Measurements from ENCODE around the gene ZNF343. TPM values are rescaled to one million over a fixed set of nuclear protein-coding genes. Genes with fewer than 3 reads are reported as not detected.

Gene ZNF343
- total RNA-seq, 1 donor from 2014 or later: 6.2 TPM

DNA sequence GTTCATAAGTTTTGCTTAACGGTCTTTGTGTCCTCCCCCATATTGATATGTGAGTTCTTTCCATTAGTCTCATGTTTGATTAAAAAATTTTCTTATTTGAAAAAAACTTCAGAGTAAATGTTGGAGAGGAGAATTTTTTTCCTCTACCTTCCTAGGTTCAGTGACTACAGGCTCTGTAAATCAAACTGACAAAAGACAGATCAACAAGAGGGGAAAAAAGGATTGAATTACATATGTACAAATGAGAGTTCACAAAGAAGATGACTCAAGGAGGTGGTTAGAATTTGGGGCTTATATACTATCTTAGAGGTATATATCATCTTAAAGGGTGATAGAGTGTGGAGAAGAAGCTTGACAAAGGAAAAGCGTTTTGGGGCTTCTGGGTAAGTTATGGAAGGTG lies 33.2 kb upstream of the ZNF343 start:
- peaks cover 15% of the 10 kb centered on the region for H3K27me3 ChIP-seq (ENCODE audit: control insufficient read depth, insufficient read depth, low read length)
- no peak overlapping the region for H3K4me3 ChIP-seq (ENCODE audit: low read depth, low read length)
- TF ChIP-seq, protein P1, sequence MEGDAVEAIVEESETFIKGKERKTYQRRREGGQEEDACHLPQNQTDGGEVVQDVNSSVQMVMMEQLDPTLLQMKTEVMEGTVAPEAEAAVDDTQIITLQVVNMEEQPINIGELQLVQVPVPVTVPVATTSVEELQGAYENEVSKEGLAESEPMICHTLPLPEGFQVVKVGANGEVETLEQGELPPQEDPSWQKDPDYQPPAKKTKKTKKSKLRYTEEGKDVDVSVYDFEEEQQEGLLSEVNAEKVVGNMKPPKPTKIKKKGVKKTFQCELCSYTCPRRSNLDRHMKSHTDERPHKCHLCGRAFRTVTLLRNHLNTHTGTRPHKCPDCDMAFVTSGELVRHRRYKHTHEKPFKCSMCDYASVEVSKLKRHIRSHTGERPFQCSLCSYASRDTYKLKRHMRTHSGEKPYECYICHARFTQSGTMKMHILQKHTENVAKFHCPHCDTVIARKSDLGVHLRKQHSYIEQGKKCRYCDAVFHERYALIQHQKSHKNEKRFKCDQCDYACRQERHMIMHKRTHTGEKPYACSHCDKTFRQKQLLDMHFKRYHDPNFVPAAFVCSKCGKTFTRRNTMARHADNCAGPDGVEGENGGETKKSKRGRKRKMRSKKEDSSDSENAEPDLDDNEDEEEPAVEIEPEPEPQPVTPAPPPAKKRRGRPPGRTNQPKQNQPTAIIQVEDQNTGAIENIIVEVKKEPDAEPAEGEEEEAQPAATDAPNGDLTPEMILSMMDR (IDR thresholded peaks at IDR 0.05; ENCODE audit: insufficient read depth, low read length, poor library complexity, severe bottlenecking): no peak
- no peaks in the 10 kb centered on the region for H3K36me3 ChIP-seq (ENCODE audit: control insufficient read depth, insufficient read depth, low read length)
- DNase-seq (ENCODE audit: low read depth): no peak

- peaks cover 32% of the 10 kb centered on the region for H3K27me3 ChIP-seq (ENCODE audit: control insufficient read depth, insufficient read depth, low read length)
- no peaks in the 10 kb centered on the region for H3K36me3 ChIP-seq (ENCODE audit: control insufficient read depth, insufficient read depth, low read length)
- no peak for DNase-seq (ENCODE audit: low read depth)
- no peak overlapping the region for H3K4me3 ChIP-seq (ENCODE audit: low read depth, low read length)
- TF ChIP-seq, protein P1 (IDR thresholded peaks at IDR 0.05; ENCODE audit: insufficient read depth, low read length, poor library complexity, severe bottlenecking): no peak
Measured at GRCh38 chr20:2538931-2539720, 30.4 kb upstream of the ZNF343 start.

GRCh38 chr20:2538356-2538755 lies 29.6 kb upstream of the ZNF343 start:
- Histone ChIP-seq H3K4me3 (ENCODE audit: low read depth, low read length) (no peak overlapping the region), H3K36me3 (ENCODE audit: control insufficient read depth, insufficient read depth, low read length) (no peaks in the 10 kb centered on the region), H3K27me3 (ENCODE audit: control insufficient read depth, insufficient read depth, low read length) (peaks cover 34% of the 10 kb centered on the region)
- TF ChIP-seq, protein P1 (IDR thresholded peaks at IDR 0.05; ENCODE audit: insufficient read depth, low read length, poor library complexity, severe bottlenecking): no peak
- DNase-seq (ENCODE audit: low read depth): no peak

DNA sequence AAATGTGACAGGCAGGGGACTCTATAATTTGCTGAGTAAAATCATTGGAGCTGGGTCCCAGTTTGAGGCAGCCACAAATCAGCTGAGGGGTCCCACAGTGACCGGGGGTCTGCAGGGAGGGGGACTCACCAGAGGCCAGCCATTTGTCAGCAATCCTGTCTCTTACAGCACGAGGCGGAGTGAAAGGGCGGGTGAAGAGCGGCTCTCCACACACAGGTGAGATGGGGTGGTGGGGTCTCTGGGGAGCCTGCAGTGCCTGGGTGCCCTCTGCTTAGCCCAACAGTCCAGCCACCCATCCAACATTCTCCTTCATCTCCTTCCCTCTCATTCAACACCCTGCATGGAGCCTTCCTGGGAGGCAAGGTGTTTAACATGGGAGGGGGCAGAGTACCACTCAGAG lies 28.4 kb upstream of the ZNF343 start:
- peaks cover 39% of the 10 kb centered on the region for H3K27me3 ChIP-seq (ENCODE audit: control insufficient read depth, insufficient read depth, low read length)
- TF ChIP-seq, protein P1 (IDR thresholded peaks at IDR 0.05; ENCODE audit: insufficient read depth, low read length, poor library complexity, severe bottlenecking): no peak
- H3K36me3 ChIP-seq (ENCODE audit: control insufficient read depth, insufficient read depth, low read length): no peaks in the 10 kb centered on the region
- DNase-seq (ENCODE audit: low read depth): no peak
- H3K4me3 ChIP-seq (ENCODE audit: low read depth, low read length): no peak overlapping the region

GRCh38 chr20:2536560-2536986 lies 27.9 kb upstream of the ZNF343 start, which contains the start of gene TMC2:
Gene TMC2, plus strand, starts transcription at chr20:2536573. Its CDS starts 49 bp downstream, at chr20:2536622.
- Histone ChIP-seq H3K27me3 (ENCODE audit: control insufficient read depth, insufficient read depth, low read length) (peaks cover 39% of the 10 kb centered on the region), H3K36me3 (ENCODE audit: control insufficient read depth, insufficient read depth, low read length) (no peaks in the 10 kb centered on the region), H3K4me3 (ENCODE audit: low read depth, low read length) (no peak within 1 kb of the TSS)
- DNase-seq (ENCODE audit: low read depth): no peak
- TF ChIP-seq, protein P1 (IDR thresholded peaks at IDR 0.05; ENCODE audit: insufficient read depth, low read length, poor library complexity, severe bottlenecking): no peak

All from kidney epithelial cell (primary cell).